H9 (cell line): ENCODE results near the gene GLB1L. TPM values are rescaled to one million over a fixed set of nuclear protein-coding genes. Genes with fewer than 3 reads are reported as not detected.

Experiments
- DNase-seq: peaks from one replicate; pipeline ENCODE4 v3.0.0-alpha.2; 2017
- H2AFZ ChIP-seq: one replicate; pipeline ENCODE4 v1.6.1; 2013; ENCODE audit warnings: mild to moderate bottlenecking, low read length, control low read depth, moderate library complexity
- H2AK5ac ChIP-seq: 2 replicates; pipeline ENCODE4 v1.6.1; 2013; ENCODE audit warnings: low read length, control low read depth, mixed read lengths; ENCODE audit not compliant: insufficient read length
- H2BK120ac ChIP-seq: one replicate; pipeline ENCODE4 v1.6.1; 2013; ENCODE audit warnings: low read depth, mild to moderate bottlenecking, low read length, control low read depth, inconsistent platforms; ENCODE audit not compliant: poor library complexity, severe bottlenecking
- H2BK12ac ChIP-seq: 2 replicates; pipeline ENCODE4 v1.6.1; 2013; ENCODE audit warnings: low read length, control low read depth, mixed read lengths, low read depth; ENCODE audit not compliant: insufficient read length
- H2BK15ac ChIP-seq: 2 replicates; pipeline ENCODE4 v1.6.1; 2013; ENCODE audit warnings: low read depth, low read length, control low read depth
- H2BK20ac ChIP-seq: one replicate; pipeline ENCODE4 v1.6.1; 2013; ENCODE audit warnings: low read depth, mild to moderate bottlenecking, low read length, control low read depth, inconsistent platforms; ENCODE audit not compliant: poor library complexity, severe bottlenecking
- H2BK5ac ChIP-seq: 2 replicates; pipeline ENCODE4 v1.6.1; 2013; ENCODE audit warnings: low read length, control low read depth, mixed read lengths; ENCODE audit not compliant: insufficient read length
- H3K14ac ChIP-seq: 2 replicates; pipeline ENCODE4 v1.6.1; 2013; ENCODE audit warnings: low read length, control low read depth; ENCODE audit not compliant: insufficient read depth
- H3K18ac ChIP-seq: 2 replicates; pipeline ENCODE4 v1.6.1; 2013; ENCODE audit warnings: low read depth, mild to moderate bottlenecking, mixed read lengths, low read length, control low read depth; ENCODE audit not compliant: insufficient read length
- H3K23ac ChIP-seq: 2 replicates; pipeline ENCODE4 v1.6.1; 2013; ENCODE audit warnings: low read length, control low read depth, mixed read lengths, low read depth; ENCODE audit not compliant: insufficient read length
- H3K23me2 ChIP-seq: 2 replicates; pipeline ENCODE4 v1.6.1; 2013; ENCODE audit warnings: low read depth, mild to moderate bottlenecking, mixed read lengths, low read length, control low read depth; ENCODE audit not compliant: insufficient read length, poor library complexity, severe bottlenecking
- H3K27ac ChIP-seq: 2 replicates; pipeline ENCODE4 v1.5.1; 2013; ENCODE audit warnings: low read length, control low read depth, mixed read lengths, low read depth; ENCODE audit not compliant: insufficient read length
- H3K27me3 ChIP-seq: 2 replicates; pipeline ENCODE4 v1.6.1; 2013; ENCODE audit warnings: low read length, control low read depth, inconsistent platforms; ENCODE audit not compliant: insufficient read depth
- H3K4ac ChIP-seq: 2 replicates; pipeline ENCODE4 v1.6.1; 2013; ENCODE audit warnings: low read depth, mild to moderate bottlenecking, control low read depth, inconsistent platforms, low read length, moderate library complexity
- H3K4me1 ChIP-seq: 2 replicates; pipeline ENCODE4 v1.6.1; 2013; ENCODE audit warnings: low read length, control low read depth, inconsistent platforms; ENCODE audit not compliant: insufficient read depth
- H3K4me2 ChIP-seq: 2 replicates; pipeline ENCODE4 v1.6.1; 2013; ENCODE audit warnings: low read length, control low read depth, mixed read lengths; ENCODE audit not compliant: insufficient read length, insufficient read depth
- H3K56ac ChIP-seq: 2 replicates; pipeline ENCODE4 v1.6.1; 2013; ENCODE audit warnings: low read depth, mild to moderate bottlenecking, mixed read lengths, low read length, control low read depth; ENCODE audit not compliant: insufficient read length
- H3K79me1 ChIP-seq: 2 replicates; pipeline ENCODE4 v1.6.1; 2013; ENCODE audit warnings: low read depth, mild to moderate bottlenecking, moderate library complexity, low read length, control low read depth, inconsistent platforms; ENCODE audit not compliant: insufficient read depth, poor library complexity, severe bottlenecking
- H3K79me2 ChIP-seq: 2 replicates; pipeline ENCODE4 v1.6.1; 2013; ENCODE audit warnings: low read length, control low read depth, inconsistent platforms; ENCODE audit not compliant: insufficient read depth
- H3K9ac ChIP-seq: 2 replicates; pipeline ENCODE4 v1.6.1; 2013; ENCODE audit warnings: low read length, control low read depth, mixed read lengths; ENCODE audit not compliant: insufficient read length; ENCODE audit errors: extremely low read depth
- H3K9me3 ChIP-seq: one replicate; pipeline ENCODE4 v1.6.1; 2013; ENCODE audit warnings: low read depth, low read length, inconsistent platforms; ENCODE audit not compliant: control insufficient read depth
- H3T11ph ChIP-seq: one replicate; pipeline ENCODE4 v1.6.1; 2013; ENCODE audit warnings: mild to moderate bottlenecking, low read length, control low read depth, inconsistent platforms
- H4K20me1 ChIP-seq: one replicate; pipeline ENCODE4 v1.6.1; 2013; ENCODE audit not compliant: control insufficient read depth, insufficient read length, insufficient read depth
- H4K5ac ChIP-seq: 2 replicates; pipeline ENCODE4 v1.6.1; 2013; ENCODE audit warnings: low read depth, mild to moderate bottlenecking, mixed read lengths, low read length, control low read depth; ENCODE audit not compliant: insufficient read length
- H4K8ac ChIP-seq: replicated peaks from 2 replicates; pipeline ENCODE4 v1.6.1; 2013; ENCODE audit warnings: low read length, control low read depth, mixed read lengths, low read depth; ENCODE audit not compliant: insufficient read length
- H4K91ac ChIP-seq: 2 replicates; pipeline ENCODE4 v1.6.1; 2013; ENCODE audit warnings: low read depth, mild to moderate bottlenecking, moderate library complexity, mixed read lengths, low read length, control low read depth; ENCODE audit not compliant: insufficient read length
- H3K27ac Mint-ChIP-seq, 3 experiments: 2 replicates in 2 of 3; 3 replicates in 1 of 3; pipeline ENCODE4 v1.8.0; 2020 to 2021; ENCODE audit warnings: mixed read lengths in 3 of 3, mild to moderate bottlenecking in 1 of 3, moderate library complexity in 1 of 3
- H3K27me3 Mint-ChIP-seq: 2 replicates; pipeline ENCODE4 v1.8.0; 2021; ENCODE audit warnings: low read depth, mild to moderate bottlenecking, moderate library complexity, mixed read lengths
- H3K36me3 Mint-ChIP-seq, 3 experiments: 2 replicates in 2 of 3; 3 replicates in 1 of 3; pipeline ENCODE4 v1.8.0; 2020 to 2021; ENCODE audit warnings: low read depth in 3 of 3, mixed read lengths in 3 of 3; ENCODE audit not compliant: insufficient read depth in 1 of 3
- H3K4me1 Mint-ChIP-seq, 2 experiments: 2 replicates each; pipeline ENCODE4 v1.8.0; 2020; ENCODE audit warnings: mixed read lengths in 2 of 2
- H3K4me3 Mint-ChIP-seq, 2 experiments: 2 replicates in 1 of 2; 3 replicates in 1 of 2; pipeline ENCODE4 v1.8.0; 2020 to 2021; ENCODE audit warnings: mild to moderate bottlenecking in 2 of 2, mixed read lengths in 2 of 2, moderate library complexity in 1 of 2
- H3K9me3 Mint-ChIP-seq, 2 experiments: 2 replicates in 1 of 2; 3 replicates in 1 of 2; pipeline ENCODE4 v1.8.0; 2020; ENCODE audit warnings: mild to moderate bottlenecking in 2 of 2, mixed read lengths in 2 of 2, moderate library complexity in 1 of 2
- CTCF ChIP-seq: fragments of 200-600 bp; sonication (generic); conservative IDR thresholded peaks from 3 replicates; pipeline ENCODE4 v1.8.0; 2021; ENCODE audit warnings: antibody characterized with exemption, mild to moderate bottlenecking
- WGBS: extraction: QIAGEN DNeasy Blood & Tissue Kit; methylation state at CpG from one replicate; pipeline ENCODE4 v1.1.7; 2013; ENCODE audit warnings: missing lambda C conversion rate, low lambda C conversion rate, mixed read lengths; ENCODE audit not compliant: insufficient read length; ENCODE audit errors: extremely low coverage; 5-methylcytosine and 5-hydroxymethylcytosine counted together
- total RNA-seq: library from RNA; stranded (reverse); gene quantifications from 2 replicates; pipeline ENCODE4 v1.2.1, GENCODE V29; 2021

Gene GLB1L
- total RNA-seq, 1 experiment from 2014 or later: 6.5 TPM

- Histone ChIP-seq H3K79me2 (0 out of 2 replicates have a peak, but pooled peaks cover 2% of the 10 kb centered on the region), H3K56ac (no peak overlapping the region), H2AFZ (no peak overlapping the region), H3K4me1 (no peaks in the 10 kb centered on the region), H3K9me3 (no peaks in the 10 kb centered on the region), H4K20me1 (no peaks in the 10 kb centered on the region), H4K91ac (no peak overlapping the region), H3K79me1 (no peaks in the 10 kb centered on the region), H2BK20ac (no peak overlapping the region), H2BK12ac (no peak overlapping the region), H3K27me3 (no peaks in the 10 kb centered on the region), H3K14ac (no peak overlapping the region; the same call in 1 of the 2 replicates), H3T11ph (no peak overlapping the region), H3K9ac (peak overlapping the region; percentile 74), H3K4ac (no peak overlapping the region), H2BK120ac (no peak overlapping the region), H4K5ac (no peak overlapping the region), H2BK5ac (no peak overlapping the region), H4K8ac (no peak overlapping the region), H2BK15ac (no peak overlapping the region), H3K23me2 (no peaks in the 10 kb centered on the region), H3K18ac (no peak overlapping the region), H3K23ac (no peak overlapping the region), H2AK5ac (no peak overlapping the region), H3K4me2 (peak overlapping the region; percentile 65), H3K27ac (no peak overlapping the region)
- Mint-ChIP-seq H3K27ac (peak overlapping the region in 1 of 3 experiments; percentile 40; a peak in 1 of 7 replicates), H3K36me3 (peaks cover 23 to 54% (median 48%) of the 10 kb centered on the region in 3 experiments), H3K4me1 (peaks cover 11% of the 10 kb centered on the region in 2 experiments), H3K4me3 (peak overlapping the region; percentile 81 to 99), H3K9me3 (no peaks in the 10 kb centered on the region; a peak in 1 of 5 replicates), H3K27me3 (no peaks in the 10 kb centered on the region)
- TF ChIP-seq CTCF: no peak
- no CpG with 5 or more reads among the region's 7 CpGs for WGBS
- DNase-seq: no peak
These were observed 17.0 kb downstream of the GLB1L start for GRCh38 chr2:219228041-219228910.
